Gastroesophageal sphincter (tissue), 4 donors: ENCODE measurements around the gene BRAT1. TPM values are rescaled to one million over a fixed set of nuclear protein-coding genes. Genes with fewer than 3 reads are reported as not detected.
A peak's percentile ranks its signal among the peaks of the same experiment; 100 is the strongest.

Source experiments
- ATAC-seq: fragments of 150-250 bp; one replicate; pipeline ENCODE4 v1.9.1; 2016; ENCODE audit warnings: mild to moderate bottlenecking, moderate library complexity
- H3K27ac ChIP-seq, 4 donors: fragments of 200-600 bp; sonication (generic) in 3 of 4; 1 replicate in 3 of 4; 2 replicates in 1 of 4; pipeline ENCODE4 v1.5.1; 2016 to 2019
- H3K27me3 ChIP-seq: fragments of 200-600 bp; sonication (generic); one replicate; pipeline ENCODE4 v1.5.1; 2019
- H3K36me3 ChIP-seq, 2 donors: fragments of 200-600 bp; sonication (generic); one replicate each; pipeline ENCODE4 v1.5.1; 2019; ENCODE audit warnings: control low read depth in 1 of 2
- H3K4me1 ChIP-seq, 3 donors: fragments of 200-600 bp; sonication (generic); 1 replicate in 2 of 3; 2 replicates in 1 of 3; pipeline ENCODE4 v1.5.1; 2016 to 2019; ENCODE audit warnings: control low read depth in 2 of 3
- H3K4me3 ChIP-seq, 2 donors: fragments of 200-600 bp; sonication (generic); one replicate each; pipeline ENCODE4 v1.5.1; 2019; ENCODE audit warnings: mild to moderate bottlenecking in 1 of 2, moderate library complexity in 1 of 2
- H3K9me3 ChIP-seq, 3 donors: fragments of 200-600 bp; sonication (generic); one replicate each; pipeline ENCODE4 v1.5.1; 2017 to 2019; ENCODE audit warnings: control low read depth in 2 of 3
- EP300 ChIP-seq: sonication (generic); formaldehyde crosslinking; IDR thresholded peaks from one replicate; pipeline ENCODE4 v1.6.1; 2017; ENCODE audit warnings: antibody characterized with exemption, mild to moderate bottlenecking
- POLR2A ChIP-seq, 2 donors: fragments of 450-650 bp; IDR thresholded peaks; one replicate each; pipeline ENCODE4 v1.6.1; 2017; ENCODE audit warnings: antibody characterized with exemption in 2 of 2, mild to moderate bottlenecking in 2 of 2, moderate library complexity in 1 of 2
- POLR2AphosphoS5 ChIP-seq: sonication (generic); formaldehyde crosslinking; IDR thresholded peaks from one replicate; pipeline ENCODE4 v1.6.1; 2017; ENCODE audit warnings: antibody characterized with exemption
- WGBS, 2 donors: methylation state at CpG; one replicate each; pipeline ENCODE4 v1.1.5; 2018; ENCODE audit warnings: low coverage in 1 of 2; 5-methylcytosine and 5-hydroxymethylcytosine counted together
- total RNA-seq, 4 donors: library from RNA; depleted of rRNA; stranded (reverse); fragments of >200 nt; gene quantifications; one replicate each; pipeline ENCODE4 v1.1.0, GENCODE V29; 2016
- TF ChIP-seq, protein P1 (sequence below), 4 experiments: fragments of 200-600 bp in 2 of 4; fragments of 450-650 bp in 2 of 4; sonication (generic) in 1 of 4; IDR thresholded peaks; one replicate each; pipeline ENCODE4 v1.5.1; 2017 to 2019; ENCODE audit warnings: antibody characterized with exemption in 4 of 4, mild to moderate bottlenecking in 2 of 4, moderate library complexity in 2 of 4

BRAT1 gene
- total RNA-seq, 4 donors from 2014 or later = 19.9 to 36.0 (median 32.4) TPM

DNA sequence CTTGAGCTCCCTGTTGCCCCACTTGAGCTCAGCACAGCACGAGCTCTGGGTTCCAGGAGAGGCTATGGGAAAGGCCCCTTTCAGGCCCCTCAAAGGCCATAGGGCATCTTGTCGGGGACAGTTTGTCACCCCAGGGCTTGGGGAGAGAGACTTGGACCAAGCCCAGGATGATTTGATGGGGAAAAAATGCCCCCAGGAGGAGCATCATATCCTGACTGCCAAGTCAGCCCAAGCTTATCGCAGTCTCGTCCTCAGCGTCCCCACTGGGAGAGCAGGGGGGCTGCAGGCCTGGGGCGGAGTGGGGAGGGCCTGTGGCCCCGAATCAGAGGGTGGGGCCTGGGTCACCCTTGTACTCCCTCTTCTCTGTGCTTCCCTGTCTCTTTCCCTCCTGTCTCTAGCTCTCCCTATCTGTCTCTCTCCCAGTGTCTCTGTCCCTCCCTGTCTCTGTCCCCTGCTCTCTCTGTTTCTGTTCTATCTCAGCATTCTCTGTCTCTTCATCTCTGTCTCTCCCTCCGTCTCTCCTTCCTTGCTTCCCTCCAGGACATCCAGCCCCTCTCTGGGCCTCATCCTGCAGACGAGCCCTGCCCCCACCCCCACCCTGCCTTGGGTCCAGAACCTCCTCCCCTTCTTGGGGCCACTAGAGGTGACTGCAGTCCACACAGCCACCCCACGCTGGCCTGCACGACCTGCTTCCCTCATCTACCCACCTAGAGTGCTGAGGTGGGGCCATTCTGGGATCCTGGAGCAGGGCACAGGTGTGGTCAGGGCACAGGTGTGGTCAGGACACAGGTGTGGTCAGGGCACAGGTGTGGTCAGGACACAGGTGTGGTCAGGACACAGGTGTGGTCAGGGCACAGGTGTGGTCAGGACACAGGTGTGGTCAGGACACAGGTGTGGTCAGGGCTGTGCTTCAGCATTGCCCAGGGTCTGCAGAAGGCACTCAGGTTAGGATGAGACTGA is 61.8 kb downstream of the BRAT1 start:
- peaks cover 59% of the 10 kb centered on the region for H3K27me3 ChIP-seq
- no peak overlapping the region for H3K27ac ChIP-seq
- no peaks in the 10 kb centered on the region for H3K9me3 ChIP-seq
- H3K4me3 ChIP-seq = no peak overlapping the region
- 27 to 80% methylated on average over 1 to 8 of the region's 11 CpGs for WGBS, 2 donors
- peaks cover 0 to 48% (median 10%) of the 10 kb centered on the region in 3 donors for H3K4me1 ChIP-seq
- no peak for ATAC-seq
- TF ChIP-seq POLR2AphosphoS5 (no peak), POLR2A (IDR thresholded peaks at IDR 0.05) (no peak), EP300 (no peak)
- TF ChIP-seq, protein P1, sequence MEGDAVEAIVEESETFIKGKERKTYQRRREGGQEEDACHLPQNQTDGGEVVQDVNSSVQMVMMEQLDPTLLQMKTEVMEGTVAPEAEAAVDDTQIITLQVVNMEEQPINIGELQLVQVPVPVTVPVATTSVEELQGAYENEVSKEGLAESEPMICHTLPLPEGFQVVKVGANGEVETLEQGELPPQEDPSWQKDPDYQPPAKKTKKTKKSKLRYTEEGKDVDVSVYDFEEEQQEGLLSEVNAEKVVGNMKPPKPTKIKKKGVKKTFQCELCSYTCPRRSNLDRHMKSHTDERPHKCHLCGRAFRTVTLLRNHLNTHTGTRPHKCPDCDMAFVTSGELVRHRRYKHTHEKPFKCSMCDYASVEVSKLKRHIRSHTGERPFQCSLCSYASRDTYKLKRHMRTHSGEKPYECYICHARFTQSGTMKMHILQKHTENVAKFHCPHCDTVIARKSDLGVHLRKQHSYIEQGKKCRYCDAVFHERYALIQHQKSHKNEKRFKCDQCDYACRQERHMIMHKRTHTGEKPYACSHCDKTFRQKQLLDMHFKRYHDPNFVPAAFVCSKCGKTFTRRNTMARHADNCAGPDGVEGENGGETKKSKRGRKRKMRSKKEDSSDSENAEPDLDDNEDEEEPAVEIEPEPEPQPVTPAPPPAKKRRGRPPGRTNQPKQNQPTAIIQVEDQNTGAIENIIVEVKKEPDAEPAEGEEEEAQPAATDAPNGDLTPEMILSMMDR (IDR thresholded peaks at IDR 0.05) = no peak
- H3K36me3 ChIP-seq = no peaks in the 10 kb centered on the region

DNA sequence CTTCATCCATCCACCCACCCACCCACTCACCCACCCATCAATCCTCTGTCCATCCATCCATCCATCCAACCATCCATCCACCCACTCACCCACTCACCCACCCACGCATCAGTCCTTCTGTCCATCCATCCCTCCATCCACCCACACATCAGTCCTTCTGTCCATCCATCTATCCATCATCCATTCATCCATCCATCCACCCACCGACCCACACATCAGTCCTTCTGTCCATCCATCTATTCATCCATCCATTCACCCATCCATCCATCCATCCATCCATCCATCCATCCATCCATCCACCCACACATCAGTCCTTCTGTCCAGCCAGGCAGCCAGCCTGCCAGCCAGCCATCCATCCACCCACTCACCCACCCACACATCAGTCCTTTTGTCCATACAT is 63.3 kb downstream of the BRAT1 start:
- Histone ChIP-seq H3K4me3 (no peak overlapping the region), H3K27ac (no peak overlapping the region), H3K9me3 (no peaks in the 10 kb centered on the region), H3K4me1 (peaks cover 0 to 53% (median 22%) of the 10 kb centered on the region in 3 donors), H3K36me3 (no peaks in the 10 kb centered on the region), H3K27me3 (peaks cover 59% of the 10 kb centered on the region)
- TF ChIP-seq, protein P1 (IDR thresholded peaks at IDR 0.05) = no peak
- TF ChIP-seq EP300 (no peak), POLR2AphosphoS5 (no peak), POLR2A (IDR thresholded peaks at IDR 0.05) (no peak)
- no peak for ATAC-seq
- WGBS, 2 donors = 96 to 100% methylated on average over 2 of the region's 2 CpGs

DNA sequence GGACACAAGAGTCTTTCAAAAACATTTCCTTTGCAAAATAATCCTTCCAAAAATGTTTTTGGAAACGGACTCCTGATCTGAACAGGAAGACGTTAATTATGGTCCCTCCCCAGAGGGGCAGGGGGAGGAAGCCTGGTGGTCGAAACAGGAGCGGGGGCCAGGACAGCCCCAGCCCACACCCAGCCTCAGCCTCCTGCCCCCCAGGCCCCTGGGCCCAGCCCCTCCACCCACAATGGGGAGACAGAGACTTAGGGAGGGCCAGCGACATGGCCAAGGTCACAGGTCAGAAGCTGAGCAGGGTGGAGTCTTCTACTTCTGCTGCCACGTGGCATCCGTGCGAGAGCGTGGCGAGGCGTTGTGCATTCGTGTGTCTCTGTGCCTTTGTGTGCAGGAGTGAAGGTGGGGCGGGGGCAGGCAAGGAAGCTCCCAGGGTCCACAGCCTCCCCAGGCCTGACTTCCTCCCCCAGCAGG is 65.1 kb downstream of the BRAT1 start:
- TF ChIP-seq POLR2AphosphoS5 = no peak
- TF ChIP-seq EP300 = no peak
- no peak for TF ChIP-seq POLR2A (IDR thresholded peaks at IDR 0.05)
- TF ChIP-seq, protein P1 (IDR thresholded peaks at IDR 0.05) = no peak
- no peak for ATAC-seq
- no peak overlapping the region for H3K4me3 ChIP-seq
- H3K4me1 ChIP-seq = peaks cover 0 to 53% (median 22%) of the 10 kb centered on the region in 3 donors
- H3K27me3 ChIP-seq = peaks cover 59% of the 10 kb centered on the region
- H3K9me3 ChIP-seq = no peaks in the 10 kb centered on the region
- H3K27ac ChIP-seq = peak overlapping the region in 3 of 4 donors; percentile 49 to 66 (median 64)
- H3K36me3 ChIP-seq = no peaks in the 10 kb centered on the region
- WGBS, 2 donors = no CpG with 5 or more reads among the region's 13 CpGs

DNA sequence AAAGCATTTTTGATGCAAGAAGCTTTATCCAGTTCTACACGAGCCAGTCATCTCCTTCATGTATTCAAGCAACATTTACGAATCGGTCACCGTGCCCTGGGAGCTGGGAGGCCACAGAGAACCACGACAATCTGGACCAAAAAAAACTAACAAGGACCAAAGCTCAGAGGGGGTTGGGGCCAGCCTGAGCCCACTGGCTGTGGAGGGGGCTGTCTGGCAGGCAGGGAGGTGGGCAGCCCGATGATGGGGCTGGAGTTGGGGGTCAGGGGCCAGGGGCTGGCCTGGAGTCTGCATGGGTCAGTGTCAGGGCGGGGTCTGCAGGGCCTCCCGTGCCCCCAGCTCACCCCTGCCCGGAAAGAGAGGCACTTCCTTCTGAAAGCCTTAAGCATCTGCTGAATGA is 66.6 kb downstream of the BRAT1 start:
- Histone ChIP-seq H3K27me3 (peaks cover 58% of the 10 kb centered on the region), H3K4me1 (peaks cover 0 to 39% (median 22%) of the 10 kb centered on the region in 3 donors), H3K27ac (peak overlapping the region in 3 of 4 donors; percentile 49 to 64 (median 57)), H3K36me3 (no peaks in the 10 kb centered on the region), H3K4me3 (no peak overlapping the region), H3K9me3 (peaks cover 0 to 3% (median 0%) of the 10 kb centered on the region in 3 donors)
- WGBS, 2 donors = 9 to 18% methylated on average over 4 to 7 of the region's 9 CpGs
- peak; percentile 16 for ATAC-seq
- TF ChIP-seq EP300 (no peak), POLR2A (IDR thresholded peaks at IDR 0.05) (no peak), POLR2AphosphoS5 (no peak)
- TF ChIP-seq, protein P1 (IDR thresholded peaks at IDR 0.05) = no peak
